Measurements from ENCODE around the gene CTDNEP1. TPM values are rescaled to one million over a fixed set of nuclear protein-coding genes. Genes with fewer than 3 reads are reported as not detected.

The CTDNEP1 gene
- total RNA-seq, 4 donors from 2014 or later = 33.8 to 66.3 (median 52.5) TPM

- TF ChIP-seq POLR2AphosphoS5 (IDR thresholded peaks at IDR 0.05) (no peak), CTCF (IDR thresholded peaks at IDR 0.05) (no peak), EP300 (IDR thresholded peaks at IDR 0.05) (no peak), POLR2A (IDR thresholded peaks at IDR 0.05) (no peak)
- no peaks in the 10 kb centered on the region for H3K9me3 ChIP-seq
- 76 to 77% methylated on average over 6 of the region's 6 CpGs for WGBS, 2 donors (ENCODE audit: low coverage in 1 of 2)
Measured at GRCh38 chr17:7236808-7237207, 14.7 kb downstream of the CTDNEP1 start.

GRCh38 chr17:7235693-7236665 is 15.6 kb downstream of the CTDNEP1 start:
- no peak overlapping the region for H3K4me3 ChIP-seq
- H3K9me3 ChIP-seq = no peaks in the 10 kb centered on the region
- H3K36me3 ChIP-seq = peaks cover 0 to 30% of the 10 kb centered on the region in 2 donors
- 51 to 64% methylated on average over 6 to 10 of the region's 22 CpGs for WGBS, 2 donors (ENCODE audit: low coverage in 1 of 2)
- TF ChIP-seq EP300 (IDR thresholded peaks at IDR 0.05) = no peak
- no peak for TF ChIP-seq CTCF (IDR thresholded peaks at IDR 0.05)
- TF ChIP-seq POLR2AphosphoS5 (IDR thresholded peaks at IDR 0.05) = no peak
- no peak for TF ChIP-seq POLR2A (IDR thresholded peaks at IDR 0.05)
- H3K4me1 ChIP-seq = peaks cover 3 to 75% (median 33%) of the 10 kb centered on the region in 3 donors
- peak overlapping the region in 3 of 4 donors; percentile 94 to 98 (median 96) for H3K27ac ChIP-seq
- H3K27me3 ChIP-seq = no peaks in the 10 kb centered on the region
- no peak for ATAC-seq

More at GRCh38 chr17:7236808-7237207, 14.7 kb downstream of the CTDNEP1 start:
- H3K27me3 ChIP-seq = no peaks in the 10 kb centered on the region
- H3K4me3 ChIP-seq = peak overlapping the region in 1 of 2 donors; percentile 99
- peak overlapping the region in 3 of 4 donors; percentile 94 to 98 (median 96) for H3K27ac ChIP-seq
- ATAC-seq = no peak
- H3K36me3 ChIP-seq = peaks cover 0 to 33% of the 10 kb centered on the region in 2 donors
- peaks cover 8 to 75% (median 38%) of the 10 kb centered on the region in 3 donors for H3K4me1 ChIP-seq

- peaks cover 0 to 34% of the 10 kb centered on the region in 2 donors for H3K36me3 ChIP-seq
- H3K9me3 ChIP-seq = no peaks in the 10 kb centered on the region
- peak within 1 kb of the TSS; percentile 41 to 92 for H3K4me3 ChIP-seq
- no peaks in the 10 kb centered on the region for H3K27me3 ChIP-seq
- TF ChIP-seq EP300 (IDR thresholded peaks at IDR 0.05) (no peak), POLR2A (IDR thresholded peaks at IDR 0.05) (peak; percentile 76 to 81), CTCF (IDR thresholded peaks at IDR 0.05) (peak in 1 of 4 experiments; percentile 15), POLR2AphosphoS5 (IDR thresholded peaks at IDR 0.05) (peak; percentile 72)
- 0% methylated on average over 1 of the region's 72 CpGs; no CpG with 5 or more reads in 1 of the 2 donors for WGBS, 2 donors (ENCODE audit: low coverage in 1 of 2)
- peaks cover 0 to 72% (median 20%) of the 10 kb centered on the region in 3 donors for H3K4me1 ChIP-seq
- peak within 1 kb of the TSS; percentile 9 to 93 (median 92) for H3K27ac ChIP-seq
- ATAC-seq = peak; percentile 68
Measured at GRCh38 chr17:7234083-7234951, 17.2 kb downstream of the CTDNEP1 start, which contains the start of gene DVL2. TSS of gene DVL2 (minus strand) at chr17:7234517. CDS start at chr17:7234262, 255 bp downstream.

- H3K27ac ChIP-seq = peak overlapping the region; percentile 9 to 93 (median 92)
- WGBS, 2 donors (ENCODE audit: low coverage in 1 of 2) = 0% methylated on average over 6 to 7 of the region's 9 CpGs
Measured at GRCh38 chr17:7233701-7234082, 17.8 kb downstream of the CTDNEP1 start.

More at GRCh38 chr17:7233701-7234082, 17.8 kb downstream of the CTDNEP1 start:
- no peak for TF ChIP-seq POLR2A (IDR thresholded peaks at IDR 0.05)
- no peak for TF ChIP-seq CTCF (IDR thresholded peaks at IDR 0.05)
- Histone ChIP-seq H3K27me3 (no peaks in the 10 kb centered on the region), H3K9me3 (no peaks in the 10 kb centered on the region), H3K4me1 (peaks cover 0 to 72% (median 20%) of the 10 kb centered on the region in 3 donors), H3K36me3 (peaks cover 0 to 41% of the 10 kb centered on the region in 2 donors), H3K4me3 (peak overlapping the region; percentile 41 to 92)
- ATAC-seq = no peak
